ENCODE results near the gene SOSTDC1.

SOSTDC1 gene

GRCh38 chr7:16492513-16493062 is 27.1 kb upstream of the SOSTDC1 start:
- TF ChIP-seq CTCF (conservative IDR thresholded peaks at IDR 0.05; ENCODE audit: control insufficient read depth, insufficient read depth, low read depth, low read length): no peak
- no peak for DNase-seq (ENCODE audit: low read depth)
- no peak overlapping the region for H3K4me3 ChIP-seq (ENCODE audit: control insufficient read depth, low read depth, low read length)

- no peak for TF ChIP-seq CTCF (conservative IDR thresholded peaks at IDR 0.05; ENCODE audit: control insufficient read depth, insufficient read depth, low read depth, low read length)
- DNase-seq (ENCODE audit: low read depth): no peak
- no peak overlapping the region for H3K4me3 ChIP-seq (ENCODE audit: control insufficient read depth, low read depth, low read length)
These were observed 25.6 kb upstream of the SOSTDC1 start for GRCh38 chr7:16491148-16491547.

- TF ChIP-seq CTCF (conservative IDR thresholded peaks at IDR 0.05; ENCODE audit: control insufficient read depth, insufficient read depth, low read depth, low read length): no peak
- DNase-seq (ENCODE audit: low read depth): peak; percentile 16
These were observed 19.1 kb upstream of the SOSTDC1 start for GRCh38 chr7:16484453-16485158.

GRCh38 chr7:16479591-16479990 is 14.1 kb upstream of the SOSTDC1 start:
- no peak overlapping the region for H3K4me3 ChIP-seq (ENCODE audit: control insufficient read depth, low read depth, low read length)
- no peak for TF ChIP-seq CTCF (conservative IDR thresholded peaks at IDR 0.05; ENCODE audit: control insufficient read depth, insufficient read depth, low read depth, low read length)
- DNase-seq (ENCODE audit: low read depth): peak; percentile 7

More at GRCh38 chr7:16484453-16485158, 19.1 kb upstream of the SOSTDC1 start:
- no peak overlapping the region for H3K4me3 ChIP-seq (ENCODE audit: control insufficient read depth, low read depth, low read length)

- DNase-seq (ENCODE audit: low read depth): no peak
- H3K4me3 ChIP-seq (ENCODE audit: control insufficient read depth, low read depth, low read length): no peak overlapping the region
- TF ChIP-seq CTCF (conservative IDR thresholded peaks at IDR 0.05; ENCODE audit: control insufficient read depth, insufficient read depth, low read depth, low read length): no peak
These were observed 13.6 kb upstream of the SOSTDC1 start for GRCh38 chr7:16479161-16479560.

- H3K4me3 ChIP-seq (ENCODE audit: control insufficient read depth, low read depth, low read length): no peak overlapping the region
- DNase-seq (ENCODE audit: low read depth): no peak
- no peak for TF ChIP-seq CTCF (conservative IDR thresholded peaks at IDR 0.05; ENCODE audit: control insufficient read depth, insufficient read depth, low read depth, low read length)
These were observed 6.4 kb upstream of the SOSTDC1 start for GRCh38 chr7:16471933-16472332.

Measured in fibroblast of mammary gland (primary cell).